ENCODE measurements around the gene GDF7. TPM values are rescaled to one million over a fixed set of nuclear protein-coding genes. Genes with fewer than 3 reads are reported as not detected.

Gene GDF7
- total RNA-seq, result 1 to 10 TPM in 2 of 4 donors, under 1 TPM in 2; 0.26 to 1.9 (median 0.78) TPM

GRCh38 chr2:20666304-20667150, at the start of gene GDF7:
Gene GDF7 (plus strand): TSS chr2:20667144. CDS start chr2:20667240, 96 bp downstream.
- H3K27ac ChIP-seq, result peak within 1 kb of the TSS; percentile 30 to 68 (median 48)
- peak within 1 kb of the TSS; percentile 36 to 71 (median 51) for H3K4me3 ChIP-seq
- WGBS, 2 donors, result 0% methylated on average over 3 of the region's 86 CpGs; no CpG with 5 or more reads in 1 of the 2 donors
- TF ChIP-seq POLR2A (IDR thresholded peaks at IDR 0.05), result no peak
- TF ChIP-seq, protein P1, sequence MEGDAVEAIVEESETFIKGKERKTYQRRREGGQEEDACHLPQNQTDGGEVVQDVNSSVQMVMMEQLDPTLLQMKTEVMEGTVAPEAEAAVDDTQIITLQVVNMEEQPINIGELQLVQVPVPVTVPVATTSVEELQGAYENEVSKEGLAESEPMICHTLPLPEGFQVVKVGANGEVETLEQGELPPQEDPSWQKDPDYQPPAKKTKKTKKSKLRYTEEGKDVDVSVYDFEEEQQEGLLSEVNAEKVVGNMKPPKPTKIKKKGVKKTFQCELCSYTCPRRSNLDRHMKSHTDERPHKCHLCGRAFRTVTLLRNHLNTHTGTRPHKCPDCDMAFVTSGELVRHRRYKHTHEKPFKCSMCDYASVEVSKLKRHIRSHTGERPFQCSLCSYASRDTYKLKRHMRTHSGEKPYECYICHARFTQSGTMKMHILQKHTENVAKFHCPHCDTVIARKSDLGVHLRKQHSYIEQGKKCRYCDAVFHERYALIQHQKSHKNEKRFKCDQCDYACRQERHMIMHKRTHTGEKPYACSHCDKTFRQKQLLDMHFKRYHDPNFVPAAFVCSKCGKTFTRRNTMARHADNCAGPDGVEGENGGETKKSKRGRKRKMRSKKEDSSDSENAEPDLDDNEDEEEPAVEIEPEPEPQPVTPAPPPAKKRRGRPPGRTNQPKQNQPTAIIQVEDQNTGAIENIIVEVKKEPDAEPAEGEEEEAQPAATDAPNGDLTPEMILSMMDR (IDR thresholded peaks at IDR 0.05), result peak in 1 of 6 experiments; percentile 10
- H3K4me1 ChIP-seq, result peaks cover 30 to 79% (median 36%) of the 10 kb centered on the region in 3 donors
- no peak for DNase-seq
- intact Hi-C loops (cut with DNase I), result no loop called here
- no peaks in the 10 kb centered on the region for H3K36me3 ChIP-seq
- H3K9me3 ChIP-seq, result no peaks in the 10 kb centered on the region
- H3K27me3 ChIP-seq, result peaks cover 27 to 99% (median 40%) of the 10 kb centered on the region in 4 donors

GRCh38 chr2:20617892-20618467, 49.0 kb upstream of the GDF7 start:
- intact Hi-C loops (cut with DNase I), result no loop called here
- TF ChIP-seq, protein P1 (IDR thresholded peaks at IDR 0.05), result peak in 5 of 6 experiments; percentile 37 to 67 (median 55)
- peak in 1 of 4 donors; percentile 38 for TF ChIP-seq POLR2A (IDR thresholded peaks at IDR 0.05)
- Histone ChIP-seq H3K27ac (peak overlapping the region; percentile 81 to 96 (median 92)), H3K4me1 (peaks cover 54 to 91% (median 64%) of the 10 kb centered on the region in 3 donors), H3K27me3 (no peaks in the 10 kb centered on the region), H3K4me3 (no peak overlapping the region), H3K9me3 (no peaks in the 10 kb centered on the region), H3K36me3 (peaks cover 0 to 42% (median 5%) of the 10 kb centered on the region in 3 donors)
- 49 to 72% methylated on average over 5 to 8 of the region's 14 CpGs for WGBS, 2 donors
- peak; percentile 32 for DNase-seq

- DNase-seq, result no peak
- peak overlapping the region; percentile 81 to 96 (median 92) for H3K27ac ChIP-seq
- no peaks in the 10 kb centered on the region for H3K27me3 ChIP-seq
- peaks cover 54 to 86% (median 59%) of the 10 kb centered on the region in 3 donors for H3K4me1 ChIP-seq
- intact Hi-C loops (cut with DNase I), result no loop called here
- H3K36me3 ChIP-seq, result peaks cover under 1 to 47% (median 8%) of the 10 kb centered on the region in 3 donors
- H3K4me3 ChIP-seq, result no peak overlapping the region
- no peak for TF ChIP-seq POLR2A (IDR thresholded peaks at IDR 0.05)
- TF ChIP-seq, protein P1 (IDR thresholded peaks at IDR 0.05), result no peak
- H3K9me3 ChIP-seq, result no peaks in the 10 kb centered on the region
- WGBS, 2 donors, result 40% methylated on average over 1 of the region's 10 CpGs; no CpG with 5 or more reads in 1 of the 2 donors
Observed at GRCh38 chr2:20618468-20618885, 48.5 kb upstream of the GDF7 start.

DNA sequence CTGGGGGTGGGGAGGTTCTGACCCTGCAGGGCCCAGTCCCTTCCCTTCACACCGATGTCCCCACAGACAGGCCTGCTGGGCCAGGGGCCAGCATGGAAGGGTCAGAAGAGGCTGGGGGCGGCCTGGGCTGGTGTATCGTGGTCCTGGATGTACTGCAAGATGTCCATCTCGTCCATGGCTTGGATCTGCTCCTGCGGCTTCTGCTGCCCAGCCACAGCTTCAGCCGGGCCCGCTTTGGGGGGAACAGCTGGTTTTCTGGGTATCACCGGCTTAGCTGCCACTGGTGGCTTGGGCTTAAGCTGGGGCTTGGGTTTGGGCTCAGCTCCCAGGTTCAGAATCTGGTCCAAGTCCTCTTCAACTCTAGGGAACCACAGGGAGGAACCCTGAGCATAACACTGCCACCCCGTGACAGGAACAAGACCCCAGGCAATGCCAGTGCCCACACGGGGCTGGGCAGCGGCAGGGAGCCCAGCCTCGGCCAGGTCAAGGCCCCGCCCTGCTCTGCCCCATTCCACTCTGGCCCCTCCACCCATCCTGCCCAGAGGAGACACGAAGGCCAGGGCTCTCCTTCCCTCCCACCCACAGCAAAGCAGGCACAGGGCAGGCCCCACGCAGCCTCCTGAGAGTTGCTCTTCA, 47.9 kb upstream of the GDF7 start:
- intact Hi-C loops (cut with DNase I), result no loop called here

More for the DNA sequence above, 47.9 kb upstream of the GDF7 start:
- Histone ChIP-seq H3K27ac (peak overlapping the region; percentile 81 to 96 (median 92)), H3K36me3 (peaks cover 6 to 52% (median 14%) of the 10 kb centered on the region in 3 donors), H3K9me3 (no peaks in the 10 kb centered on the region), H3K4me3 (no peak overlapping the region), H3K4me1 (peaks cover 50 to 81% (median 54%) of the 10 kb centered on the region in 3 donors), H3K27me3 (no peaks in the 10 kb centered on the region)
- WGBS, 2 donors, result 80 to 100% methylated on average over 1 of the region's 15 CpGs
- DNase-seq, result no peak
- no peak for TF ChIP-seq POLR2A (IDR thresholded peaks at IDR 0.05)
- TF ChIP-seq, protein P1 (IDR thresholded peaks at IDR 0.05), result no peak
